Measurements from ENCODE around the gene SLU7.

Gene SLU7

DNA sequence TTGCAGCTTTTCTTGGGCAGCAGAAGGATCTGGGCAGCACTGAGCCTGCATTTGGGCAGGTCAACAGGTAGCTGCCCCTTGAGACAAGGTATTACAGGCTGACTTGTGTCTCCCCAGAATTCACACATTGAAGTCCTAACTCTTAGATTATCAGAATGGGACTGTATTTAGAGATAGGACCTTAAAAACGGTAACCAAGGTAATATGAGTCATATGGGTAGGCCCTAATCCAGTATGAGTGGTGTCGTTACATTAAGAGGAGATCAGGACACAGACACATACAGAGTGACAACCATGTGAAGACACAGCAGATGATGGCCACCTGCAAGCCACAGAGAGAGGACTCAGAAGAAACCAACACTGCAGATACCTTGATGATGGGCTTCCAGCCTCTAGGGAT is 51.6 kb downstream of the SLU7 start:
- no peak for DNase-seq (ENCODE audit: low read depth in 2 of 2)

DNA sequence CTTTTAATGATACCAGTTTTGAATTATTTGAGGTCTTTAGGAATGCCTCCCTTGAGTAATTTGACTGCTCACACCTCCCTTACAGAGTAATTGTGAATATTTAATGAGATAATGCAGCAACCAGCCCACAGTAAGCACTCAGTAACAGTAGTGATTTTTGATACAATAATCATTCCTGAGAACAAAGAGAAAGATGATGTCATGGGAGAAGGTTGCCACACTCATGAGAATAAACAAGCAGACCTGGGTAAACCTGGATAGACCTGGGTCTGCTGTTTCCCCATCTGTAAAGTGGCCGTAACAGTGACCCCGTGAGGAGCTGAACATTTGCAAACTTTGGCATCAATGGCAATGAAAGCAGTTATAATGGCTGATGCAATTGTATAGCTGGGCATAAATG is 52.7 kb downstream of the SLU7 start:
- DNase-seq (ENCODE audit: low read depth in 2 of 2) = no peak

DNA sequence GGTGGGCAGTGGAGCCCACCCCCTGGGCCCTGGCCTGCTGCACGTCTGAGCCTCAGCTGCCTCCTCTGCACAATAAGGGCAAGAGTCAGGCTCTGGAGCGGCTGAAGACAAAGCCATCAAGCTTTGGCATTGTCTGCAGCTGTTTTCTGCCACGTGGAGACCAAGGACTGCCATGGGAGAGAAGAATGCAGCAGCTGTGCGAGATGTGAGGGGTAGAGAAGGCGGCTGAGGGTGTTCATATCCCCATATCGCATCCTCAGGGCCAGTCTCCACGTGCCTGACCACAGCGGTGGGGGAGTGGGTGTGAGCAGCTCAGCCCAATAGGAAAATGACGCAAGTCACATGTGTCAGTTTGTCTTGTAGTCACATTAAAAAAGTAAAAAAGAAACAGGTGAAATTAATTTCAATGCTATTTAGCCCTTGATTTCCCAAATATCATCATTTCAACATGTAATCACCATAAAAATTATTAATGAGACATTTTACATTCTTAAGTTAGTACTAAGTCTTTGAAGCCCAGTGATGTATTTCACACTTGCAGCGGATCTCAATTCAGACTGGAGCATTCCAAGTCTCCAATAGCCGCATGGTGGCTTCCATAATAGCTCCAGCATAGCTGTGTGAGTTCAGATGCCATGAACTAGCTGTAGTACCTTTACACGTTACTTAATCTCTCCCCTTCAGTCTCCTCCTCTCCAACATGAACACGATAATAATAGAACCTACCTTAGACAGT is 55.1 kb downstream of the SLU7 start:
- no peak for DNase-seq (ENCODE audit: low read depth in 2 of 2)

DNA sequence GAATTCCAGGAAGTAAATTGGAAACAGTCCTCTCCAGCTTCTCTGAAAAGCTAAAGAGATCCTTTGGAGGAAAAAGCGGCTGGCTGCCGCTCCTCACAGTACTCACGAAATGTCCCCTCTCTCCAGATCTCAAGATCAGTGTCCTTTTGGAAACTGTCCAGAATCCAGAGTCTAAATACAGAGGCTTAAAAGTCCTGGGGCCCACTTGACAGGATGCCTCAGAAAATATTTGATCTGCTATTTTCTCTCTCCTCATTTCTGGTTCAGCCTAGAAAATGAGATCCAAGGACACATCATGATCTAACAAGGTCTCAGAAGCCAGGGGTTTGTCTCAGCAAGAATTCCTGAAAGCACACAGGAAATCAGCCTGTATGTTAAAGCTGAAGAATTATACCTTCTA is 55.7 kb downstream of the SLU7 start:
- no peak for DNase-seq (ENCODE audit: low read depth in 2 of 2)

DNA sequence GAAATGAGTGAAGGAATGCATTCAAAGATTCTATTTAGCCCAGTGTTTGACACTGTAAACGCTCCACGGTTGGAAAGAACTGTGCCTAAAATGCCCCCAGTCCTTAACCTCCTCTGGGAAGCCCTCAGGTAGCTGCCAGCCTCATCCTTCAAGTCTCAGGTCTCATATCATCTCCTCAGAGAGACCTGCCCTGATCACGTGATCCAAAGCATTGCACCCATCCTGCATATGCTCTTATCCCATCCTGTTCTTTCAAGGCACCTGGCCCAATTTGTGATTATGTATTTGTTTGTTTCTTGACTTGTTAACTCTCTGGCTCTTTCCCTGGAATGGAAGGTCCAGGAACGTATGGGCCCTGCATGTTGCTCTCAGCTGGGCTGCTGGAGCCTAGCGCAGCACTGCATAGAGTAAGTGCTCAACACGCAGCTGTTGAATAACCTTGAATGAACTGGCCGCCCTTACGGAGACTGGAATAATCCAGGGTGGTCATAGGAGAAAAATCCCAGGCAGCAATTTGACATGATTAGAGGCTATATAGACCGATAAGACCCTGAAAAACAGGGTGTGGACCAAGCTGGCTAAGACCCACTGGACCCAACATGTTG is 57.2 kb downstream of the SLU7 start:
- no peak for DNase-seq (ENCODE audit: low read depth in 2 of 2)

DNA sequence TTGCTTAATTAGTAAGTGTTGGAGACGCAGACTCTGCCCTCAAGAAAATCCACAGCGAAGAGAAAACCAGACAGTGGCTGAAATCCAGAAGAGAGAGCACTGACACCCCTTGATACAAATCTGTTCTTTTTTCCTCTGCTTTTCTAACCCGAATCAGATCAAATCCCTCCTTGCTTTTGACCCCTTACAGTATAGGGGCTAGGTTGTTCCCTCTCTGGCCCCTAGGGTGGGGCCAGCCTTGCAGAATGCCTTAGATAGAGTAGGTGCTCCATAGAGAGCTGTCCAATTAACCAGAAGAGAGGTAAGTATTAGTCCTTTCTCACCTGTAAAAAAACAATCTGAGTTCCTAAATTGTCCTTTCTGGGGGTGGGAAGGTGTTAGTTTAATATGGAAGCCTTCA is 58.6 kb downstream of the SLU7 start:
- DNase-seq (ENCODE audit: low read depth in 2 of 2) = no peak

DNA sequence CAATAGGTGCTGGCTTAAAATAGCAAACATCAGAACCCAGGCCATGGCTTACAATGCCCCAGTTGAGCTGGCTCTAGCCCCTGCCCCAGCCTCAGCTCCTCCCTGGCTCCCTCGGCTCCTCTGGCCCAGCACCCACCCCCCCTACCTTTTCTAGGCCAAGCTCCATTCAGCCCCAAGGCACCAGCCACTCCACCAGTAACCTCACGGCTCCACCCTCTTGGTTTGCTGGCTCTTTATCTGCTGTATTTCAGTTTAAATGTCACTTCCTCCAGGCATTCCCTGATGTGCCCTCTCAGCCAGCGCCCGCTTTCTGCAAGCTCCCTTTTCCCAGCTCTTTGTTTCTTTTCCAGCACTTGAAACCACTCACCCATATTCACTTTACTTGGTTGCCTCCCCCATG is 59.1 kb downstream of the SLU7 start:
- DNase-seq (ENCODE audit: low read depth in 2 of 2) = no peak

DNA sequence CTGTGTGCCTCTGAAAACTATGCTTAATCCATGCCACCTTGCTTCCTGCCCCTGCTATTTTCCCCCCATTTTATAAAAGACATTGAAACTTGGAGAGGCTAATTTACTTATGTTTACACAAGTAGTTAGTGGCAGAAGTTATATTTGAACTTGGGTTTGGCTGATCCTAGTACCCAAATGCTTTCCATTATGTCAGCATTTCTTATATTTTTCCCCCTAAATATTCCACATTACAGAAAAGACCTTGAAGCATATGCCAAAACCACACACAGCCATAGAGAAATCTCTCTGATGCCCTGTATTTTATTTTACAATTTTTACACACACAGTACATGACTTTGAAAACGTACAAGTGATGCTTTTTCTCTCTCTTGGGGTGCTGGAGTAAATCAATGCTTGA is 59.6 kb downstream of the SLU7 start:
- no peak for DNase-seq (ENCODE audit: low read depth in 2 of 2)

DNA sequence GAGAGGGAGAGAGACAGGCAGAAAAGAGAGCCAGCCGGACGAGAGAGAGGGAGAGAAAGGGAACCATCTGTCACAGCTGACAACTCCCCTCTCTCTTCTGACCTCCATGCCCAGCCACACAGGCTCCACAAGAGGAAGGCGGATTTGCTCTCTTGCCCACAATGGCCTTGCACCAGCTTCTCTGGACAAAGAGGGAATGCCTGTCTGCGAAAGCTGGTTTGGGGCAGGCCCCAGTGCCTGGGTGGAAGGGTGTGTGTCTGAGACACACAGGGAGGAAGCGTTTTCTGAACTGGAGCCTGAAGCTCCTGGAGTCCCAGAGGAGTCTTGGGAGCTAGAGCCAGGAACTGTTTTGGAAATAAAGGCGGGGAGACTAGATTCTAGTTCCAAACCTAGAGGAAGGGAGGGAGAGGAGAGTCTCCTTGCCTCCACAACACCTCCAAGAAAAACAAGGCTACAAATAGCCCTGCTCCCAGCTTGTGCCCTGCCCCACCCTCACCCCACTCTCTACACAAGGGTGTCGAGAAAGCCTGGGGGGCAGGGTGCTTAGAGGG is 60.9 kb downstream of the SLU7 start:
- DNase-seq (ENCODE audit: low read depth in 2 of 2) = no peak

DNA sequence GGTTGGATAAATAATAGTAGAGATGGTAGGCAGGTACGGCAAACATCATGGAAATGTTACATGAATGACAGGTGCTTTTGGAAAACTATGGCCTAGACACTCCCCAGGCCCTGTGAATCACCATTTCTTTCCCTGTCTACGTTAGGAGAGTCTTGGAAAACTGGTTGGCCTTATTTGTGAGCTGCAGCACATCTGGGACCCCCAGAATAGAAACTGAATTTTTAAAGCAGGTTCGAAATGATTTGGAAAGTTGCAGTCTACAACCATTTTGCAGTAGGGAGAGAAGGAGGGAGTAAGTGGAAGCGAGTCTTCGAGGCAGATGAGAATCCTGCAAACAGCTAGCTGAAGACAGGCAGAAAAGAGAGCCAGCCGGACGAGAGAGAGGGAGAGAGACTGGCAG is 61.5 kb downstream of the SLU7 start:
- DNase-seq (ENCODE audit: low read depth in 2 of 2) = no peak

DNA sequence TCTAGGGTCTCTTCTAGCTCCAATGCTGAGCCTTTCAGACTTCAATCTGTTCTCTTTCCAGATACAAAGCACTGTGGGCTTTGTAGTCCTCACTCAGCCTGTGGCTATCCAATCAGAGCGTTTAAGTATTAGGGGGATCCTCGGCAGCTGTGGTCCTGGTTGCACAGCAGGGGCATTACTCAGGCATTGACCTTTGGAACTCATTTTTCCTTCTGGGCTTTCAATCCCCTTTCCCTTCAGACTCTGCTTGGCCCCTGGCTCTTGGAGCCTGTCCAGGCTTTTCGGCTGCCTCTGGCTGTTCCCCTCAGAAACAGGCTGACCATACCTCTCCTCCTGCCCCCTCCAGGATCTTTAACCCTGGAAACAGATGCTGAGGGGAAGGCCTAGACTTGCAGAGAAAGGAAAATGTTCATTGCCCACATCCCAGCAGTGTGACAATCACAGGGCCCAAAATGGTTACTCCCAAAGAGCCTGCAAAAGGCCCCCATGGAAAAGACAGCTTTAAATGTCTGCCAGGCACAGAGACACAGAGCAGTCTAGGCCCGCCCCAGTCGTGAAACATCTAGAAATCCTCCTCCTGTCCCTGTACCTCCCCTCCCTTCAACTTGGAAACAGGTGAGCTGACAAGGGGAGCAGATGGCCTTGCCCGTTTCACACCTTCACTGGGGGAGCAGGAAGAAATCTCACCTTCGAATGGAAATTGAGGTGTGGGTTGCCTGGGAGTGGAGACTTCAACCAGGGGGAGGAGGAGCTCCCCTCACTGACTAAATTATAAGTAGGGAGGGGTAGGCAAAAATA is 62.1 kb downstream of the SLU7 start:
- no peak for DNase-seq (ENCODE audit: low read depth in 2 of 2)

DNA sequence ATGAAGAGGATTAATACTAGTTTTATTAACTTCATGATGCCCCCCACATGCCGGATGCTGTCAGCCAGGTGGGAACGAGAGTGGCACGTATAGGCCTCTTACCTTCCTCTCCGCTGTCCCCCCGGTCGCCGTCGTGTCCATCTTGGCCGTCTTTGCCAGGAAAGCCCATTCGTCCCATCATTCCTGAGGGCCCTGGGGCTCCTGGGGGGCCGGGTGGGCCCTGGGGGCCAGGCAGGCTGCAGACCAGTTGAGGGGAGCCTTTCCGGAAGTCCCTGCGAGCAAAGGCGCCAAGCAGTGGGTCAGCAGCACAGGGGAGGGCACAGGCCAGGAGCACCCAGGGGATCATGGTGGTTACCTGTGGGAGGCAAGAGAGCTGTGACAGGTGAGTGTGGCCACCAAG is 64.2 kb downstream of the SLU7 start:
- DNase-seq (ENCODE audit: low read depth in 2 of 2) = no peak

DNA sequence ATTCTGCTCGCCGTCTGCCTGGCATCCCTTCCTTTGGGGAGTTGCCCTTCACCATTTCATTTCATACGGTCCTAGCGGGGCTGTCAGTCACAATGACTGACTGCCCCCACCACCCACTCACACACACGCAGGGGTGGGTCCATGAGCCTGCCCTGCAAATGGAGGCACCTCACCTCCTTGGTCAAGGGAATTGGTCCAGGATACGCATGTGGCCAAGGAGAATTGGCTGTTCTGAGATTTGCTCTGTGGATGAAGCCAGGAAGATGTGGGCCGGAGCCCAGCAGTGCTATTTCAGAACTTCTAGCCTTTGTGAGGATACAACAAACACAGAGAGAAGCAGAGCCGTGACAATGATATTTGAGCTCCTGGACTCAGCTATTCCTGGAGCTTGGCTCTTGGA is 65.5 kb downstream of the SLU7 start:
- no peak for DNase-seq (ENCODE audit: low read depth in 2 of 2)

DNA sequence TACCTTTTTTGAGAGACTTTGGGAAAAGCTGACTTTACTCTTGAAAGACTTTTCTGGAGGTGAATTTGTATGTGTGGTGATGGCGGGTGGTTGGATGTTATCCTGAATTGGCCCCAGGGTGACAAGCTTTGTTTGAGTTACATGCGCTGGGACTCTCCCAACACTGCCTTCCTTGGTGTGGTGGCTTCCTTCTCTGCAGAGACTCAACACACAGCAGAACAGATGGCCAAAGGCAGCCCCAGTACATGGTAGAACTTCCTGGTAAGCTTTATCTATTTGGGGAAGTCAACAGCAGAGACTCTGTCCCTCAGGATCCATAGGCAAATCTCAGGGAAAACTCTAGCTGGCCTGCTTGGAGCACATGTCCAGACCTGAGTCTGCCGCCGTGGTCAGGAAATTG is 66.6 kb downstream of the SLU7 start:
- DNase-seq (ENCODE audit: low read depth in 2 of 2) = no peak

Data from stimulated activated CD8-positive, alpha-beta memory T cell treated with anti-CD3 and anti-CD28 coated beads, Interleukin-7, amount 100 ng/mL, for 1 hour (primary cell).